Right lobe of liver (tissue), 4 donors: ENCODE measurements around the gene CAPN3.

Source experiments
- CTCF ChIP-seq, 4 donors: fragments of 200-600 bp in 3 of 4; fragments of 450-650 bp in 1 of 4; IDR thresholded peaks; one replicate each; pipeline versions ENCODE4 v1.5.1 to v1.8.0; 2016 to 2022; ENCODE audit warnings: antibody characterized with exemption in 4 of 4, mild to moderate bottlenecking in 2 of 4
- POLR2A ChIP-seq: fragments of 450-650 bp; IDR thresholded peaks from one replicate; pipeline ENCODE4 v1.6.1; 2017; ENCODE audit warnings: antibody characterized with exemption, mild to moderate bottlenecking
- donor health status: DM: no; HTN: no; CAD: no.
- donor health status: DM: no; HTN: no; CAD: no.
- donor health status: DM: no; HTN: yes; CAD: no.

DNA sequence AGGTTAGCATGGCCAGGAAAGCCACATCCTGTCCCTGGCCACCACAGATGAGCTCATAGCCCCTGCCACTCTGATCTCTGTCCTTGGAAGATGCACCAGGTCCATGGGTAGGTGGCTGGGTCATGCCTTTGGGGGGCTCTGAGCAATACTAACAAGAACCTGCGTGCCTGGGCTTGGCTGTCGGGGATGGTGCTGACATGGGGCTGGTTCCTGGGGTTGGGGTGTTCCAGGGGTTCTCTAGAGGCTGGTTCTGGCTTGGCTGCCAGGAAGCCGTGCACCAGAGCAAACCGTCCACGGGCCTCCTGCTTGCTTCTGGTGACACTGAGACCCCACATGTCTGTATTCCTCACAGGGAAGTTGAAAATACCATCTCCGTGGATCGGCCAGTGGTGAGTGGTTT, 44.1 kb downstream of the CAPN3 start:
- TF ChIP-seq CTCF (IDR thresholded peaks at IDR 0.05) (no peak), POLR2A (no peak)
